Measurements from ENCODE around the gene IL17RE.
A peak's percentile ranks its signal among the peaks of the same experiment; 100 is the strongest.
"Not testable (repeated sequence)": the region's sequence is repeated elsewhere in the genome, so short reads cannot be mapped to it uniquely, and the experiment has no call there.

The IL17RE gene, protein sequence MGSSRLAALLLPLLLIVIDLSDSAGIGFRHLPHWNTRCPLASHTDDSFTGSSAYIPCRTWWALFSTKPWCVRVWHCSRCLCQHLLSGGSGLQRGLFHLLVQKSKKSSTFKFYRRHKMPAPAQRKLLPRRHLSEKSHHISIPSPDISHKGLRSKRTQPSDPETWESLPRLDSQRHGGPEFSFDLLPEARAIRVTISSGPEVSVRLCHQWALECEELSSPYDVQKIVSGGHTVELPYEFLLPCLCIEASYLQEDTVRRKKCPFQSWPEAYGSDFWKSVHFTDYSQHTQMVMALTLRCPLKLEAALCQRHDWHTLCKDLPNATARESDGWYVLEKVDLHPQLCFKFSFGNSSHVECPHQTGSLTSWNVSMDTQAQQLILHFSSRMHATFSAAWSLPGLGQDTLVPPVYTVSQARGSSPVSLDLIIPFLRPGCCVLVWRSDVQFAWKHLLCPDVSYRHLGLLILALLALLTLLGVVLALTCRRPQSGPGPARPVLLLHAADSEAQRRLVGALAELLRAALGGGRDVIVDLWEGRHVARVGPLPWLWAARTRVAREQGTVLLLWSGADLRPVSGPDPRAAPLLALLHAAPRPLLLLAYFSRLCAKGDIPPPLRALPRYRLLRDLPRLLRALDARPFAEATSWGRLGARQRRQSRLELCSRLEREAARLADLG

GRCh38 chr3:9902372-9903237 is at the start of gene IL17RE:
Gene IL17RE (plus strand): TSS chr3:9902848. CDS start chr3:9902933, 85 bp downstream.
- no peak for DNase-seq (ENCODE audit: low read depth)

DNA sequence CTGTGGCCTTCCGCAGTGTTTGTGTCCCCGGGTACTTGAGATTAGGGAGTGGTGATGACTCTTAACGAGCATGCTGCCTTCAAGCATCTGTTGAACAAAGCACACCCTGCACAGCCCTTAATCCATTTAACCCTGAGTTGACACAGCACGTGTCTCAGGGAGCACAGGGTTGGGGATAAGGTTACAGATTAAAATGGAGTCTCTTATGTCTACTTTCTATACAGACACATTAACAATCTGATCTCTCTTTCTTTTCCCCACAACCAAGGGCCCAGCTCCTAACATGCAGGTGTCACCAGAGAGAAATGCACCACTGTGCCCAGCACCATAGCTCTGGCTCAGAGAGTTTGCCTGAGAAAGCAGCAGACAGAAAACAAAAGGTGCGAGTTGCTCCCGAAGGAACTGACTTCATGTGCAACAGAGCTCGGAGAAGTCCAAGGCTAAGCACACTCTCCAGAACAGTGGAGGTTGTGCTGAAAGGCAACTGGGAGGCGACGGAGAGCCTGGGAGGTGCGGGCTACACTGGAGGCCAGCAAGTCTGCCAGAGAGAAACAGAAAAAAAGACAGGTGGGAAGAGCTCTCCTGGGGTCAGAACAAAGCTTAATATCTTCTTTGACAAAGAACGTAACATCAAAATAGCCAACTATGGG is 48.2 kb upstream of the IL17RE start:
- DNase-seq (ENCODE audit: low read depth), result not testable (repeated sequence)

DNA sequence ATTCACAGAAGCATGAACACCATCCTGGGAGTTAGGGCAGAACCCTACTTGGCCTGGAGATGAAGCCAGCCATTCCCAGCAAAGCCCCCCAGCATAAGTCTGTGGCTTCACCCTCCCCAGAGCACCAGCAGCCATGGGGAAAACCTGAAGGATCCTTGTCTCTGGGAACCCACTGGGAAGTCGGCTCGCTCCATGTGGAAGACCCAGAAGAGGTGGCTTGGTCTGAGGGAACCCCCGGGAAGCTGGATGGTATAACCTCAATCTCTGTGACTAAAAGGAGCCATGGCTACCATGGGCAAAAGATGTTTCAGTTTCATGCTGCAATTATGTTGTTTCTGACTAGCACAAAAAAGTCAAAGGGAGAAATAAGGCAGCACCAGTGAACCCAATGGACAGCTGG is 47.1 kb upstream of the IL17RE start:
- no peak for DNase-seq (ENCODE audit: low read depth)

DNA sequence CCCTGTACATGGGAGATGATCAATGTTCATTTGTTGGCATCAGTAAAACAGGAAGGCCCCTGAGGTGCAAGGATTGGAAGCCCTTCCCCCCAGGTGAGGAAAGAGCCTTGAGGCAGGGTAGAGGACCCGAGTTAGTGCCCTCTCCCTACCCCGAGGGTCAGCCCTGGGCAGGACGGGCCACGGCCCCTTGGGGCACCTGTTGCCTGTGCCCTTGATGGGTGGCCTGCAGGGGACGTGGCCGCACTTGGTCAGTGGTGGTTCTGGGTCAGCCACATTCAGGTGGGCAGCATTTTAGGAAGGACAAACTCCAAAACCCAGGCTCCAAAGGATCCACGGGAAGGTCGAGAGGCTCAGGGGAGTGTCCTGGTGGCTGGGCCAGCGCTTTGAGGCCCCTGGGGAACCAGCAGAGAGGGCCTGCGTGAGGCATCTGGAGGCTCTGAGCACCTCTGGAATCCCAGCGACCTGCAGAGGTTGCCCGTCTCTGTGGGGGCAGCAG is 43.1 kb upstream of the IL17RE start:
- no peak for DNase-seq (ENCODE audit: low read depth)

GRCh38 chr3:9861201-9861600 is 41.4 kb upstream of the IL17RE start:
- no peak for DNase-seq (ENCODE audit: low read depth)

DNA sequence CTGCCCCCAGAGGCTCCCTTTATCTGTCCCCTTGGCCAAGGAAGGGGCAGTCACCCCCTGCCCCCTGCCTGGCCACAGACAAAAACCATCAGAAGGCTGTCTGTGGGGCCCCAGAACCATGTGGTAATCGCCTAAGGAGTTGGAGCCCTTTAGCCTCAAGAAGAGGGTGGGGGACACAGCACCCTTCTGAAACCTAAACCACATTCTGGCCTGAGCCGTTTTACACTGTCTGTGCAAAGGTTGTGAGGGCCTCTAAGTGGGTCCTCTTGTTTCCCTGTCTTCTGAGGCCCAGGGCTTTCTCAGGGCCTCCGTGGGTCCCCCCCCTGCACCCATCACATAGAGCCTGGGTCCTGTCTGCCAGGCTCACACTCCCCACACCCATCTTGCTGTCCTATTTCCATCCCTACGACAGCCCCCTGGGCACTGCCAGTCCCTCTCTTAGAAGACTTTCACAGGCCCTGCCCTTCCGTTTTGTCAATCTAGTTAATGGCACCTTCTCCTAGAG is 41.0 kb upstream of the IL17RE start:
- no peak for DNase-seq (ENCODE audit: low read depth)

DNA sequence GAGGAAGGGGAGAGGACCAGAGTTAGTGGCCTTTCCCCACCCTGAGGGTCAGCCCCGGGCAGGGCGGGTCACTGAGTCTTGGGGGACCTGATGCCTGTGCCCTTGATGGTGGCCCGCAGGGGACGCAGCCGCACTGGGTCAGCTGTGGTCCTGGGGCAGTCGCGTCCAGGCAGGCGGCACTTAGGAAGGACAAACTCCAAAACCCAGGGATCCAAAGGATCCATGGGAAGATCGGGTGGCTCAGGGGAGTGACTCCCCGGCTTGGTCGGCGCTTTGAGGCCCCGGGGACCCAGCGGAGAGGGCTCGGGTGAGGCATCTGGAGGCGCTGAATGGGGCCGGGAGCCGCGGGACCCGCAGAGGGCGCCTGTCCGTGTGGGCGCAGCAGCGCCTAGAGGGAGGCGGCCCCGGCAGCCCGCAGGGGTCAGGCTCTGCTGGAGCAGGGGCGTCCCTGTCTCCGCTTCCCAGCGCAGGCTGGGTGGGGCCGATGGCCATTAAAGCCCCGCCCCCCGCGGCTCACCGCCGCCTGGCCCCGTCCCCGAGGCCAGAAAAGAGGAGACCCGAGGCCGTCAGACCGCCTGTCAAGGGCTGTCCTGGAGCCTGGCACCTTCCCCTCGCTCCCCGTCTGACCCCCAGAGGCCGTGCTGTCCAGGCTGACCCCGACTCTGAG is 40.1 kb upstream of the IL17RE start:
- DNase-seq (ENCODE audit: low read depth), result no peak

DNA sequence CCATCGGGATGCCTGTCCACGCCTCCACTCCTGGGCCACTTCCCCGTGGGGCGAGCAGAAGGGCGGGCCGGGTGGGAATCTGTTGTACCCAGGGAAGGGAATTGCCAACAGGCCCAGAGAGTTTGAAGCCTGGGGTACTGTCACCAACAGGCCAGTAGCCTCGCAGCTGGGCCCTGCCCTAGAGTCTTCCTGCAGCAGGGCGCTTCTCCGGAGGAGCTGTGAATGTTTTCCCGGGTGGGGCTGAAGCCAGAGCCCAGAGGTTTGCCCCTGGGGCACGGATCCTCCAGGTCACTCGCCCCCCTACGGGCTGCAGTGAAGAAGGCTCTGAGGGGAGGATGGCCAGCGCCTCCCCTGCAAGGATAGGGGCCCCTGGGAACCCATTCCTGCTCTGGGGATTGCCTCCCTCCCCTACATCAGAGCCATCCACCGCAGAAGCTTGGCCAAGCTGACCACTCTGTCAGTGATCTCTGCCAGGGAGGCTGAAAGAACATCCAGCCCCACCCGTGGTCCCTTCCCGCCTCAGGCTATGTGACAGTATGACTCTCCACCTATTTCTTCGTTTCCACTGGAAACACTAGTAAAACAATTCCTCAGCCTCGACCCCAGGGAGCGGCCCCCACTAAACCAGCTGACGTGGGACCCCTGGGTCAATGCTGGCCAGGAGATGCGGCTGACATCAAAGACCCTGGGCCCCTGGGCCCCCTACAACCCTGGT is 39.4 kb upstream of the IL17RE start:
- no peak for DNase-seq (ENCODE audit: low read depth)

GRCh38 chr3:9864200-9864927 is 38.3 kb upstream of the IL17RE start:
- peak; percentile 63 for DNase-seq (ENCODE audit: low read depth)

GRCh38 chr3:9865125-9865637 is 37.5 kb upstream of the IL17RE start:
- not testable (repeated sequence) for DNase-seq (ENCODE audit: low read depth)

GRCh38 chr3:9866639-9867038 is 36.0 kb upstream of the IL17RE start:
- DNase-seq (ENCODE audit: low read depth), result no peak

GRCh38 chr3:9867106-9867505 is 35.5 kb upstream of the IL17RE start:
- no peak for DNase-seq (ENCODE audit: low read depth)

GRCh38 chr3:9869955-9870354 is 32.7 kb upstream of the IL17RE start:
- DNase-seq (ENCODE audit: low read depth), result no peak

DNA sequence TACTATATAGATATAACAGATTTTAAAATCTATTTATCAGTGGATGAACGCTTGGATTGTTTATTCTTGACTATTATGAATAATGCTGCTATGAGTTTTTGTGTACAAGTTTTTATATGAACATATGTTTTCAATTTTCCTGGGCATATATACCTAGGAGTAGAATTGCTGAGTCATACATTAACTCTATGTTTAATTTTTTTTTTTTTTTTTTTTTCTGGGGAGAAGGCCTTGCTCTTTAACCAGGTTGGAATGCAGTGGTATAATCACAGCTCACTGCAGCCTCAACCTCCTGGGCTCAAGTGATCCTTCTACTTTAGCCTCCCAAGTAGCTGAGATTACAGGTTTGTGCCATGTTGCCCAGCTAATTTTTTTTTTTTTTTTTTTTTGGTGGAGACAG is 31.7 kb upstream of the IL17RE start:
- DNase-seq (ENCODE audit: low read depth), result no peak

DNA sequence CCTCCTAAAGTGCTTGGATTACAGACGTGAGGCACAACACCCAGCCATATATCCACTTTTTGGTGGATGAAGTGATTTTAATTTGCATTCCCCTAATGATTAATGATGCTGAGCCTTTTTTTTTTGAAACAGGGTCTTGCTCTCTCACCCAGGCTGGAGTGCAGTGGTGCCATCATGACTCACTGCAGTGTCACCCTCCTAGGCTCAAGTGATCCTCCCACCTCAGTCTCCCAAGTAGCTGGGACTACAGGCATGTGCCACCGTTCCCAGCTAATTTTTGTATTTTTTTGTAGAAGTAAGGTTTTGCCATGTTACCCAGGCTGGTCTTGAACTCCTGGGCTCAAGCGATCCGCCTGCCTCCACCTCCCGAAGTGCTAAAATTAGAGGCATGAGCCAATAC is 30.6 kb upstream of the IL17RE start:
- DNase-seq (ENCODE audit: low read depth), result not testable (repeated sequence)

GRCh38 chr3:9875448-9875847 is 27.2 kb upstream of the IL17RE start:
- DNase-seq (ENCODE audit: low read depth), result no peak

DNA sequence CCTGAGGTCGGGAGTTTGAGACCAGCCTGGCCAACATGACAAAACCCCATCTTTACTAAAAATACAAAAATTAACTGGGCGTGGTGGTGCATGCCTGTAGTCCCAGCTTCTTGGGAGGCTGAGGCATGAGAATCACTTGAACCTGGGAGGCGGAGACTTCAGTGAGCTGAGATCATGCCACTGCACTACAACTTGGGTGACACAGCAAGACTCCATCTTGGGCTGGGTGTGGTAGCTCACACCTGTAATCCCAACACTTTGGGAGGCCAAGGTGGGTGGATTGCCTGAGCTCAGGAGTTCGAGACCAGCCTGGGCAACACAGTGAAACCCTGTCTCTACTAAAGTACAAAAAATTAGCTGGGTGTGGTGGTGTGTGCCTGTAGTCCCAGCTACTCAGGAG is 26.4 kb upstream of the IL17RE start:
- not testable (repeated sequence) for DNase-seq (ENCODE audit: low read depth)

DNA sequence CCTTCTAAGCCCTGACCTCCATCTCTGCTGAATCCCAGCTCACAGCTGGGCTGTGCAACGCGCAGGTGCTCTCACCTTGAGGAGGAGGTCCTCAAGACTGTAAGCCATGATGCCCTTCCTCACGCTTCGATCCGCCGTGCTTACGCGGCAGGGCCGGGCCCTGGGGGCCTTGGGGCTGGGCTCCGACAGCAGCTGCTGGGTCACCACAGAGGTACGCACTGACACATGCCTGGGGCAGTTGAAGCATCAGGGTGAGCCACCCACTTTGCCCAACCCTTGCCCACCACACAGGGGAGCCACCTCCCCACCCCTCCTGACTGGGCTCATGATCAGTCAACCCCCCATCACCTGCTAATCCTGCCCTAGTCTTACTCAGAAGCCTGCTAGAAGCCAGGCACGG is 25.7 kb upstream of the IL17RE start:
- DNase-seq (ENCODE audit: low read depth), result no peak

GRCh38 chr3:9878700-9879099 is 23.9 kb upstream of the IL17RE start:
- DNase-seq (ENCODE audit: low read depth), result no peak

Measured in stromal cell of bone marrow (primary cell).